Measurements from ENCODE around the gene PTH1R.

Gene PTH1R

DNA sequence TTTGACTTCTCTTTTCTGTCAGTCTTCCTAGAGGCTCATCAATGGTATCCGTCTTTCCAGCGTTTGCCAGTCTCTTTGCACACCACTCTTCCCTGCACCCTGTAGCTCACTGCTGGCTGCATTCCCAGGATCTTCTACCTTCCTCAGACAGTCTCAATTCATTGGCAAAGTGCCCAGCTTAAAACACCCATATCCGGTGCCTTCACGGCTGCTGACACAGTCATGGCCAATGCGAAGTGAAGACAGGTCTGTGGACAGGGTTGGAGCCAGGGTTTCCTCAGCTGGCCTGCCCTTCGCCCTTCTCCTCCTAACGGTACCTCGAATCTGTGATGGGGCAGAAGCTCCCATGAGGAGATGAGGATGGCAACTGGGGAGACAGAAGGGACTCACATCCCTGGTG, 36.1 kb downstream of the PTH1R start:
- DNase-seq (ENCODE audit: low spot score): no peak

DNA sequence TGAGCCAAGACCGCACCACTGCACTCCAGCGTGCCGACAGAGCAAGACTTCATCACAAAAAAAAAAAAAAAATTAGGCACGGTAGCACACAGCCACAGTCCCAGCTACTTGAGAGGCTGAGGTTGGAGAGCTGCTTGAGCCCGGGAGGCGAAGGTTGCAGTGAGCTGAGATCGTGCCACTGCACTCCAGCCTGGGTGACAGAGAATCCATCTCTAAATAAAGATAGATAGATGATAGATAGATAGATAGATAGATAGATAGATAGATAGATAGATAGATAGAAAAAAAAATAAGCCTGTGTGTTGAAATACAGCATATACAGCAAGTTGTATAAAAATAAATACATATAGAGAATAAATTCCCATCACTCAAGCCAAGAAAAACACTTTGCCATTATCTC, 37.3 kb downstream of the PTH1R start:
- DNase-seq (ENCODE audit: low spot score): no peak

DNA sequence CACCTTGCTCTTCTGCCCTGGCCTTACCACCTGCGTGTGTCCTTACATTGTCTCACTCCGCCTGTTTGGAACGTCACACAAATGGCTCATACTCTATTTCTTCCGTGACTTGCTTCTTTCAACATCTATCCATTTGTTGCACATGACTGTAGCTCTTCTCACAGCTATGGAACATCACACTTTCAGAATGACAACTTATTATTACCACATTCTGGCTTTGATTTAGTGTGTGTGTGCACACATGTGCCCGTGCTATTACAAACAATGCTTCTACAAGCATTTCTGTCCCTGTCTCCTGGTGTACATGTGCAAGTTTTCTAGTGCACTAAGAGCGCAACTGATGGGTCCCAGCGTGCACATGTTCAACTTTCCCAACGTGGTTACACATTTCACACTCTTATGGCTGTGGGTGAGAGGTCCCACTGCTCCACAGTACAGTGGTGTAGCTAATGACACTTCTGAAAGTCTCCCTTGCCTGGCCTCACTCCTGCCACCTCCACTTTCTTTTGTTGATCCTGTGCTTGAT, 37.8 kb downstream of the PTH1R start:
- no peak for DNase-seq (ENCODE audit: low spot score)

GRCh38 chr3:46916278-46916677, 38.8 kb downstream of the PTH1R start:
- no peak for DNase-seq (ENCODE audit: low spot score)

- no peak for DNase-seq (ENCODE audit: low spot score)
Observed at GRCh38 chr3:46916799-46917198, 39.3 kb downstream of the PTH1R start.

GRCh38 chr3:46917257-46917656, 39.7 kb downstream of the PTH1R start:
- no peak for DNase-seq (ENCODE audit: low spot score)

- DNase-seq (ENCODE audit: low spot score): no peak
Observed at GRCh38 chr3:46918202-46918601, 40.7 kb downstream of the PTH1R start.

GRCh38 chr3:46918634-46919033, 41.1 kb downstream of the PTH1R start:
- no peak for DNase-seq (ENCODE audit: low spot score)

GRCh38 chr3:46921041-46921440, 43.5 kb downstream of the PTH1R start:
- DNase-seq (ENCODE audit: low spot score): no peak

GRCh38 chr3:46921871-46922271, 44.4 kb downstream of the PTH1R start:
- DNase-seq (ENCODE audit: low spot score): no peak

DNA sequence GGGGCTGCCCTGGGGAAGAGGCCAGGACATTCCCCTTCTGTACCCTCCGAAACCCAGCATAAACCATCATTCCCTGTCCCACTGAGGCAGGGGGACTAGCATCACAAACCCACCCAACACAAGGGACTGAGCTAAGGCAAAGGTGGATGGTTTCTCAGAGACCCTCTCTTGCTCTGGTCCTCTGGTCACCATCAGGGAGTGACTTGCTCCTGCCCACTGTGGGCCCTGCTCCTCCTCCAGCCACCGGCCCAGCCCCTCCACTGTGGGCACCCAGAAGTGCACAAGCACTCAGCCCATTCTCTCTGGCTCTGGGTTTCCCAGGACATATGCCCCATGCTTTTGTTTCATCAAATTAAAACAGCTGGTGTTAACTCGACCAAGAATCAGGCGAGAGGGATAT, 44.9 kb downstream of the PTH1R start:
- DNase-seq (ENCODE audit: low spot score): no peak

- no peak for DNase-seq (ENCODE audit: low spot score)
Observed at GRCh38 chr3:46922871-46923558, 45.5 kb downstream of the PTH1R start.

GRCh38 chr3:46923559-46924350, 46.2 kb downstream of the PTH1R start:
- peak; percentile 87 for DNase-seq (ENCODE audit: low spot score)

- no peak for DNase-seq (ENCODE audit: low spot score)
Observed at GRCh38 chr3:46924921-46925584, 47.5 kb downstream of the PTH1R start.

- DNase-seq (ENCODE audit: low spot score): no peak
Observed at GRCh38 chr3:46925585-46925934, 48.0 kb downstream of the PTH1R start.

DNA sequence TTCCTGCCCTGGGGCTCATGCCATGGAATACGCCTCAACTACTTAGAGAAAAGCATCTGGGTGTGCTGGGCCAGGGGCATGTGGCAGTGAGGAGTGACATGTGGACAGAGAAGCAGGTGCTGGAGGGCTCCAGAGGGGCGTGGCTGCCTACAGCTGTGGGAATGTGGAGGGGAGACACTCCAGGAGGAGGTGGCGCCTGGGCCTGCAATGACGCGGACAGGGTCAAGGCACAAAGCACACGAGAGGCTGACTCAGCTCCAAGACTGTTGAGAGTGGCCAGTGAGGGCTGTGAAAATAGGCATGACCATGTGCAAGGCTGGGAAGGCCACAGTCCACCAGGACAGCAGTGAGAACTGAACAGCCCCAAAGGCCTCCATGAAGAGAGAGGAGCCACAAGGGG, 48.5 kb downstream of the PTH1R start:
- no peak for DNase-seq (ENCODE audit: low spot score)

DNA sequence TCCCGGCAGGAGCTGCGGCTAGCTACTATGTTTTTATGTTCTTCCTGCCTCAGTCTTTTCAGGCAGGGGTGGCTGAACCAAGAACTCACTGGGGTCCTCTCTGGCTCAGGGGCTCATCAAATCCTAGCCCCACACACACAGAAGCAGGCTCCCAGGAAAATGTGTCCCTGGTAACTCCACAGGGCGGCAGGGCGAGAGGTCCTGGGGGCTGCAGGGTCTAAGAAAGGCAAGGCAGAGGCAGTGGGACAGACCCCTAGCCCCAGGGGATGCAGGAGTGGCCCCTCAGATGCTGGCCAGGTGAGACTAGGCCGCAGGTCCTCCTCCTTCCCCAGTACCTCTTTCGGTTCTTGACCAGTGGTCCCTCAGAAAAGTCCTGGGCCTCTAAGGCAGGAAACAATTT, 48.9 kb downstream of the PTH1R start:
- DNase-seq (ENCODE audit: low spot score): no peak

GRCh38 chr3:46926871-46927717, 49.6 kb downstream of the PTH1R start:
- no peak for DNase-seq (ENCODE audit: low spot score)

- DNase-seq (ENCODE audit: low spot score): no peak
Observed at GRCh38 chr3:46927718-46928073, 50.2 kb downstream of the PTH1R start.

GRCh38 chr3:46928282-46928681, 50.8 kb downstream of the PTH1R start:
- no peak for DNase-seq (ENCODE audit: low spot score)

GRCh38 chr3:46929324-46929723, 51.8 kb downstream of the PTH1R start:
- no peak for DNase-seq (ENCODE audit: low spot score)
